Erythroblast (primary cell): Measurements from ENCODE around the gene TMEM108.

ENCODE experiments used
- GATA1 ChIP-seq: IDR thresholded peaks from 2 replicates; pipeline ENCODE4 v1.6.1; 2011; ENCODE audit warnings: low read depth, mild to moderate bottlenecking, control low read depth, low read length, moderate library complexity
- POLR2A ChIP-seq: IDR thresholded peaks from 2 replicates; pipeline ENCODE4 v1.6.1; 2011; ENCODE audit warnings: mild to moderate bottlenecking, low read length

- TF ChIP-seq POLR2A (no peak), GATA1 (no peak)
Observed at GRCh38 chr3:133096900-133097613, 58.9 kb downstream of the TMEM108 start.
